GM12875 (cell line): Measurements from ENCODE around the gene SPA17.
A peak's percentile ranks its signal among the peaks of the same experiment; 100 is the strongest.

ENCODE experiments used
- H3K4me3 ChIP-seq: one replicate; pipeline ENCODE4 v1.5.1; 2011; ENCODE audit warnings: low read depth, low read length, control low read depth
- TF ChIP-seq, protein P1 (sequence below): IDR thresholded peaks from 2 replicates; pipeline ENCODE4 v1.5.1; 2011; ENCODE audit warnings: low read depth, mild to moderate bottlenecking, control low read depth, inconsistent platforms, low read length, moderate library complexity, borderline replicate concordance; ENCODE audit not compliant: insufficient read depth

Gene SPA17

DNA sequence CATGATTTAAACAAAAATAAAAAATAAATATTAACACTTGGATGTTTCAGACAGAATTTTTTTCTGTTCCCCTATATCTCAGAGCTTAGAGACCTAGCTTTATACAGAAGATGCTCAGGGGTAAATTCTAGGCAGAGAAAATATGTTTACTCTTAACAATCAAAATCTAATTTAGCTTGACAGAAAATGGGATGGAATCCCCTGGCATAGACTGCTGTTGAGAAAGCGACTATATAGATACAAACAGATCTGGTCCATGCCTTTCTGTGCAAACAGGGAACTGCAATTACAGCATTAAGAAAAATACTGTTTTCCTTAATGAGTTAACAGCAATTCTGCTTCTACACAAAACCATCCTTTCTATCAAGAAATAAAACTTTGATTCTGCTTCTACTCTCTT lies 14.7 kb upstream of the SPA17 start:
- TF ChIP-seq, protein P1, sequence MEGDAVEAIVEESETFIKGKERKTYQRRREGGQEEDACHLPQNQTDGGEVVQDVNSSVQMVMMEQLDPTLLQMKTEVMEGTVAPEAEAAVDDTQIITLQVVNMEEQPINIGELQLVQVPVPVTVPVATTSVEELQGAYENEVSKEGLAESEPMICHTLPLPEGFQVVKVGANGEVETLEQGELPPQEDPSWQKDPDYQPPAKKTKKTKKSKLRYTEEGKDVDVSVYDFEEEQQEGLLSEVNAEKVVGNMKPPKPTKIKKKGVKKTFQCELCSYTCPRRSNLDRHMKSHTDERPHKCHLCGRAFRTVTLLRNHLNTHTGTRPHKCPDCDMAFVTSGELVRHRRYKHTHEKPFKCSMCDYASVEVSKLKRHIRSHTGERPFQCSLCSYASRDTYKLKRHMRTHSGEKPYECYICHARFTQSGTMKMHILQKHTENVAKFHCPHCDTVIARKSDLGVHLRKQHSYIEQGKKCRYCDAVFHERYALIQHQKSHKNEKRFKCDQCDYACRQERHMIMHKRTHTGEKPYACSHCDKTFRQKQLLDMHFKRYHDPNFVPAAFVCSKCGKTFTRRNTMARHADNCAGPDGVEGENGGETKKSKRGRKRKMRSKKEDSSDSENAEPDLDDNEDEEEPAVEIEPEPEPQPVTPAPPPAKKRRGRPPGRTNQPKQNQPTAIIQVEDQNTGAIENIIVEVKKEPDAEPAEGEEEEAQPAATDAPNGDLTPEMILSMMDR: no peak
- no peak overlapping the region for H3K4me3 ChIP-seq

DNA sequence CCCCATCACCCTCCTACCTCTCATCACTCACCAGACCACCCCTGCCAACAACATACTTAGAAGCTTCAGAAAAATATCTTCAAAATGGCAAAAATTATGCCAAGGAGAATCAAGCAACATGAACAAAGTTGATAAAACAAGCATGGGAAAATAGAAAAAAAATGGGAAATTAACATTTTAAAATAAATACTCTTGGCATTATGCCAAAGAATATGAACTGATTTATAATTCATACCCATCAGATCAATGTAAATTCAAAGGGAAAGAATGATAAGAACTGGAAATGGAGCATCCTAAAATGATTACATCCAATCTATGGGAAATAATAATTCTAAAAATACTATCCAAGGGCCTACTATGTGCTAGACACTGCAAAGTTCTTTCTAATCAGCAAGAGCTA lies 12.2 kb upstream of the SPA17 start:
- no peak overlapping the region for H3K4me3 ChIP-seq
- TF ChIP-seq, protein P1: no peak

DNA sequence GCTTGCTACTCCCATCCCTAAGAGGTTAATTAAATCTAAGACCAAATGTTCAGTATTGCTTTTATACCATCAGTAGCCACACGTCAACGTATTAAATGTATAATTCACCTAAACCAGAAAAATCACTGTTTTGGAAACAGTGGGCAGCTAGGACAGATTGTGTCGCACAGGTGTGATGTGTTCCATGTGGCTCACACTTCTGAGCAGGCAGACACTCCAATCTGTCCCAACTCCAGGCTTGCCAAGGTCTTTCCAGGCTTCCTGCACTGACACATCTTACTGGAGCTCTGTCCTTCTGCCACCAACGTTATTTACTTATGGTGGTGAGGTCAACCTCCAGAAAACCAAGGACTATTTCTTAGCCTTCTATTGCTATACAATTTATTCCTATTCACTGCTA lies 11.6 kb upstream of the SPA17 start:
- TF ChIP-seq, protein P1: no peak
- no peak overlapping the region for H3K4me3 ChIP-seq

DNA sequence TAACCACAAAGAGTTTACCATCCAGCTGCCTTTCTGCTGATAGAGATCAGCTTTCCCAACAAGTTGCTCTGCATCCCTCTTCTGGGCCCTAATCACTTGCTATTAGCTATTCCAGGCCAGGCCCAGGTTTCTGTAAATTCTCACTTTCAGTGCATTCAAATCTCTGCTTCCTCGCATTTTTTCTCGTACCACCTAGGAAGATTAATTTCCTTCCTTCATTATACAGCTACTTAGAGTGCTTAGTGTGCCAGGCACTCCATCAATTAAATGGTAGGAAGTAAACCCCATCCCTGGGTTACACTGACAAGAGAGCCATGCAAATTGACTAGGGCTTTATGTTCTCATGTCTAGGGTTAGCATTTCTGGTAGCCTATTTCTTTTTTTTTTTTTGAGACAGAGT lies 9.8 kb upstream of the SPA17 start:
- TF ChIP-seq, protein P1: no peak
- no peak overlapping the region for H3K4me3 ChIP-seq

DNA sequence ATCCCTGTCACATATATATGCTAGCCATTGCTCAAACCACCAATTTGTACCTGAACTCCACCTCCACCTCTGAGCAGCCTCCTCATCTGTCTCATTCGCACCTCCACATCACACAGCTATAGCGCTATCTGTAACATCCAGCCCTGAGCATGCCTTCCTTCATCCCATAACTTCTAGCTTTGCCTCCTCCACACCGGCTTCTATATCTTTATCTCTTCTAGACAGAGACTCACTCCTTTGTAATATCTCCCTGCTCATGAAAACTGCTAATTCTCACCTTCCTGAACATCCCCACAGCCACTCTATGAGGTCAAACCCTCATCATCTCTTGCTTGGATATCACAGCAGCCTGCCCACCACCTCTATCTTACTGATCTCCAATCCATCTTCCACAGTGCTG lies 6.1 kb upstream of the SPA17 start:
- H3K4me3 ChIP-seq: no peak overlapping the region
- TF ChIP-seq, protein P1: no peak

DNA sequence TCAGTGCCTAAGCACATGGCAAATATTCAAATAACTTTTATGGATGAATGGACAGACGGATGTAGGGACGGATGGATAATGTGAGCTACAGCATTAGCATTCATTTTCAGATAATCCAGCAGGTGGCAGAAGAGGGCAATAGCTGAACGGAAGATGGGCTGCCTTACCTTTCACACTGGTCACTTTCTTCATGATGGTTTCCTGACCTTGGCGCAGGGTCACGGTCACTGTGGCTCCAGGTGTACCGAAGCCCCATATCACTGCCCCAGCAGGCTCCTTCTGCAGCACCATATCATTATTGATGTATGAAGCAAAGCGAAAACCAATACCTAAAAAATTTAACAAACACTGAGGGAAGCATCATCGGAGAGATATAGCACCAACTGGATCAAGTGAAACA lies 4.5 kb upstream of the SPA17 start:
- H3K4me3 ChIP-seq: no peak overlapping the region
- TF ChIP-seq, protein P1: peak; percentile 65

DNA sequence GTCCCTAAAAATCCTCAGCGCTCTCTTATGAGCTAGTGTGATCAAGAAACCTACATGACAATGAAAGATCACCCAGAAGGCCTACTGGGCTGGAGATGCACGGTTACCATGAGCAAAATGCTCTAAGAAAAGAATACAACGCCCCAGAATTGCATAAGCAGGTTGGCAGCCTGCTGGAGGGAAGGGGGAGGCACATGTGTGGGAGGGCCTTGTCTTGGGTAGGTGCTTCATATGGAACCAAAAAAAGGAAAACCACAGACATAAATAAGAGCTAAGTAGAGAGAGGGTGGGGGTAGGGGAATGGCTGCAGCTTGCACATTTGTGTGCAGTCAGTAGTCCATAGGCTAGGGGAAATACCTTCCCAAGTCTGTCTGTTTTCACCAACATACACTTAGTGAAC lies 3.0 kb upstream of the SPA17 start:
- no peak overlapping the region for H3K4me3 ChIP-seq
- TF ChIP-seq, protein P1: no peak
